WTC11 (cell line): ENCODE results near the gene MNAT1. TPM values are rescaled to one million over a fixed set of nuclear protein-coding genes. Genes with fewer than 3 reads are reported as not detected.

Experiments used
- ATAC-seq: fragments of 200-7000 bp; cut with Tn5 transposase; 2 replicates; pipeline ENCODE4 v1.10.0; 2021; ENCODE audit warnings: mild to moderate bottlenecking, moderate library complexity
- CTCF ChIA-PET: fragments of 300-600 bp; sonication (Branson Sonifier 250); formaldehyde crosslinking; loops from one replicate; lab custom pipeline; 2021; ENCODE audit warnings: antibody characterized with exemption; lab: Charles Lee
- POLR2A ChIA-PET: fragments of 350-600 bp; sonication (Branson Sonifier 250); formaldehyde crosslinking; loops from one replicate; lab custom pipeline; 2021; ENCODE audit warnings: antibody characterized with exemption; lab: Charles Lee
- DNase-seq: peaks from one replicate; pipeline ENCODE4 v3.0.0; 2021; ENCODE audit warnings: low spot score
- H3K27ac Mint-ChIP-seq: 2 replicates; pipeline ENCODE4 v1.8.0; 2021; ENCODE audit warnings: mixed read lengths
- H3K27me3 Mint-ChIP-seq: 2 replicates; pipeline ENCODE4 v1.8.0; 2021; ENCODE audit warnings: low read depth, mild to moderate bottlenecking, moderate library complexity, mixed read lengths
- H3K36me3 Mint-ChIP-seq: 2 replicates; pipeline ENCODE4 v1.8.0; 2021; ENCODE audit warnings: mixed read lengths
- H3K4me1 Mint-ChIP-seq: 2 replicates; pipeline ENCODE4 v1.8.0; 2022; ENCODE audit warnings: mixed read lengths
- H3K4me3 Mint-ChIP-seq: 2 replicates; pipeline ENCODE4 v1.8.0; 2021; ENCODE audit warnings: mild to moderate bottlenecking, moderate library complexity, mixed read lengths
- H3K9me3 Mint-ChIP-seq: 2 replicates; pipeline ENCODE4 v1.8.0; 2021; ENCODE audit warnings: mixed read lengths
- AFF4 ChIP-seq: sonication (generic); formaldehyde crosslinking; IDR thresholded peaks from 2 replicates; pipeline ENCODE4 v1.8.1; 2023; ENCODE audit warnings: mild to moderate bottlenecking, missing genetic modification reagents, borderline replicate concordance
- ATF2 ChIP-seq: sonication (generic); formaldehyde crosslinking; IDR thresholded peaks from 2 replicates; pipeline ENCODE4 v1.8.1; 2022; ENCODE audit warnings: low read depth, missing genetic modification reagents, borderline replicate concordance
- ATF6 ChIP-seq: sonication (generic); formaldehyde crosslinking; IDR thresholded peaks from 2 replicates; pipeline ENCODE4 v1.8.1; 2023; ENCODE audit warnings: mild to moderate bottlenecking, missing genetic modification reagents
- CBFB ChIP-seq: sonication (generic); formaldehyde crosslinking; IDR thresholded peaks from 2 replicates; pipeline ENCODE4 v1.8.1; 2022; ENCODE audit warnings: mild to moderate bottlenecking, low read depth, missing genetic modification reagents
- ELF4 ChIP-seq: sonication (generic); formaldehyde crosslinking; IDR thresholded peaks from 2 replicates; pipeline ENCODE4 v1.8.1; 2022; ENCODE audit warnings: low read depth, mild to moderate bottlenecking, moderate library complexity, missing genetic modification reagents
- EMX1 ChIP-seq: fragments of 250-450 bp; sonication (Bioruptor Pico); IDR thresholded peaks from 2 replicates; pipeline ENCODE4 v1.8.0; 2021; ENCODE audit warnings: mild to moderate bottlenecking
- ESRRA ChIP-seq: sonication (generic); formaldehyde crosslinking; IDR thresholded peaks from 2 replicates; pipeline ENCODE4 v1.8.1; 2022; ENCODE audit warnings: mild to moderate bottlenecking, missing genetic modification reagents, borderline replicate concordance
- FOXJ3 ChIP-seq: sonication (generic); formaldehyde crosslinking; IDR thresholded peaks from 2 replicates; pipeline ENCODE4 v1.9.0; 2021; ENCODE audit warnings: missing genetic modification reagents, mild to moderate bottlenecking, borderline replicate concordance
- FOXK1 ChIP-seq: sonication (generic); formaldehyde crosslinking; IDR thresholded peaks from 2 replicates; pipeline ENCODE4 v1.8.0; 2022; ENCODE audit warnings: mild to moderate bottlenecking, moderate library complexity, missing genetic modification reagents
- IRF1 ChIP-seq: sonication (generic); formaldehyde crosslinking; IDR thresholded peaks from 2 replicates; pipeline ENCODE4 v1.8.0; 2023; ENCODE audit warnings: missing genetic modification reagents
- NR2C2 ChIP-seq: sonication (generic); formaldehyde crosslinking; IDR thresholded peaks from 2 replicates; pipeline ENCODE4 v1.8.0; 2022; ENCODE audit warnings: mild to moderate bottlenecking, missing genetic modification reagents
- NR3C1 ChIP-seq: sonication (generic); formaldehyde crosslinking; conservative IDR thresholded peaks from 2 replicates; pipeline ENCODE4 v1.8.1; 2023; ENCODE audit warnings: low read depth, mild to moderate bottlenecking, missing genetic modification reagents
- RELA ChIP-seq: sonication (generic); formaldehyde crosslinking; IDR thresholded peaks from 2 replicates; pipeline ENCODE4 v1.8.1; 2022; ENCODE audit warnings: missing genetic modification reagents, mild to moderate bottlenecking, borderline replicate concordance
- ZBTB21 ChIP-seq: sonication (generic); formaldehyde crosslinking; IDR thresholded peaks from 2 replicates; pipeline ENCODE4 v1.8.1; 2023; ENCODE audit warnings: mild to moderate bottlenecking, missing genetic modification reagents, borderline replicate concordance
- ZNF138 ChIP-seq: sonication (generic); formaldehyde crosslinking; conservative IDR thresholded peaks from 2 replicates; pipeline ENCODE4 v1.8.1; 2022; ENCODE audit warnings: mild to moderate bottlenecking, moderate library complexity, missing genetic modification reagents
- total RNA-seq: library from RNA; stranded (reverse); gene quantifications from 3 replicates; pipeline ENCODE4 v1.2.3, GENCODE V29; 2021
- TF ChIP-seq, protein P1 (sequence below): fragments of 200-600 bp; IDR thresholded peaks from 2 replicates; pipeline ENCODE4 v1.8.0; 2022; ENCODE audit warnings: antibody characterized with exemption

The MNAT1 gene
- total RNA-seq, 1 experiment from 2014 or later = 59.0 TPM

- TF ChIP-seq AFF4 (CRISPR knock-in tag) = no peak
Measured at GRCh38 chr14:60965402-60965801, 230.8 kb downstream of the MNAT1 start (continued).

DNA sequence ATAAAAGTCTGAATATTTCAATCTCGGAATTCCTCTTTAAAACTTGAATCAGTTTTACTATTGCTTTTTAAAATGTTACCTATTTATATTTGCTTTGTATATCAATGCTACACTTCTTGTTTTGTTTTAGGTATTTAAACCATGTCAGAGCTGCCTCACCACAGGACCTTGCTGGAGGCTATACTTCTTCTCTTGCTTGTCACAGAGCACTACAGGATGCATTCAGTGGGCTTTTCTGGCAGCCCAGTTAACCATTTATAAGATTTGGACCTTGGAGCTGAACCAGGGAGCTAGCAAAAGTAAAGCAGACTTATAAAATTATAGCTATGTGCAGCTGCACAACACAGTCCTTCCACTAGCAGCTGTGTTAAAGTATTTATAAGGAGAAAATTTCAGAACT is 233.5 kb downstream of the MNAT1 start:
- ChIA-PET CTCF (no interaction called here), POLR2A (no interaction called here)
- H3K9me3 Mint-ChIP-seq = no peaks in the 10 kb centered on the region
- no peak for TF ChIP-seq CBFB
- no peak for TF ChIP-seq ZNF138 (CRISPR knock-in tag)
- TF ChIP-seq ZBTB21 (CRISPR knock-in tag) = no peak
- TF ChIP-seq, protein P1, sequence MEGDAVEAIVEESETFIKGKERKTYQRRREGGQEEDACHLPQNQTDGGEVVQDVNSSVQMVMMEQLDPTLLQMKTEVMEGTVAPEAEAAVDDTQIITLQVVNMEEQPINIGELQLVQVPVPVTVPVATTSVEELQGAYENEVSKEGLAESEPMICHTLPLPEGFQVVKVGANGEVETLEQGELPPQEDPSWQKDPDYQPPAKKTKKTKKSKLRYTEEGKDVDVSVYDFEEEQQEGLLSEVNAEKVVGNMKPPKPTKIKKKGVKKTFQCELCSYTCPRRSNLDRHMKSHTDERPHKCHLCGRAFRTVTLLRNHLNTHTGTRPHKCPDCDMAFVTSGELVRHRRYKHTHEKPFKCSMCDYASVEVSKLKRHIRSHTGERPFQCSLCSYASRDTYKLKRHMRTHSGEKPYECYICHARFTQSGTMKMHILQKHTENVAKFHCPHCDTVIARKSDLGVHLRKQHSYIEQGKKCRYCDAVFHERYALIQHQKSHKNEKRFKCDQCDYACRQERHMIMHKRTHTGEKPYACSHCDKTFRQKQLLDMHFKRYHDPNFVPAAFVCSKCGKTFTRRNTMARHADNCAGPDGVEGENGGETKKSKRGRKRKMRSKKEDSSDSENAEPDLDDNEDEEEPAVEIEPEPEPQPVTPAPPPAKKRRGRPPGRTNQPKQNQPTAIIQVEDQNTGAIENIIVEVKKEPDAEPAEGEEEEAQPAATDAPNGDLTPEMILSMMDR = no peak
- TF ChIP-seq FOXJ3 (CRISPR knock-in tag) = no peak
- TF ChIP-seq AFF4 (CRISPR knock-in tag) = no peak
- TF ChIP-seq RELA = no peak
- TF ChIP-seq NR2C2 (CRISPR knock-in tag) = no peak
- TF ChIP-seq ATF2 (CRISPR knock-in tag) = no peak
- TF ChIP-seq ESRRA (CRISPR knock-in tag) = no peak
- no peak for TF ChIP-seq IRF1 (CRISPR knock-in tag)
- TF ChIP-seq NR3C1 = no peak
- no peak for TF ChIP-seq ELF4 (CRISPR knock-in tag)
- TF ChIP-seq ATF6 (CRISPR knock-in tag) = no peak
- TF ChIP-seq EMX1 = no peak
- no peak for TF ChIP-seq FOXK1
- peaks cover 7% of the 10 kb centered on the region for H3K4me1 Mint-ChIP-seq
- ATAC-seq = peak; percentile 48
- no peaks in the 10 kb centered on the region for H3K27me3 Mint-ChIP-seq
- no peak overlapping the region for H3K4me3 Mint-ChIP-seq
- H3K27ac Mint-ChIP-seq = no peak overlapping the region
- no peak for DNase-seq
- H3K36me3 Mint-ChIP-seq = no peaks in the 10 kb centered on the region
